ENCODE measurements around the gene SLC37A1. TPM values are rescaled to one million over a fixed set of nuclear protein-coding genes. Genes with fewer than 3 reads are reported as not detected.

Gene SLC37A1
- total and polyA plus RNA-seq, 9 donors: 2.2 to 6.9 (median 2.9) TPM

- Histone ChIP-seq H3K4me1 (ENCODE audit: control insufficient read depth, insufficient read depth, low read length) (peaks cover 14% of the 10 kb centered on the region), H3K4me3 (ENCODE audit: low read length) (no peak overlapping the region), H3K9me3 (replicated peaks; ENCODE audit: control insufficient read depth, low read depth, low read length) (no peaks in the 10 kb centered on the region), H3K27me3 (ENCODE audit: control insufficient read depth, insufficient read depth, low read length) (peaks cover 4% of the 10 kb centered on the region), H3K36me3 (ENCODE audit: control insufficient read depth, insufficient read depth, low read length) (no peaks in the 10 kb centered on the region), H3K27ac (ENCODE audit: low read length) (no peak overlapping the region)
- DNase-seq: no peak
- 84% methylated on average over 4 of the region's 13 CpGs for WGBS (ENCODE audit: insufficient coverage)
Measured at GRCh38 chr21:42493109-42494060, 20.3 kb upstream of the SLC37A1 start.

- 85% methylated on average over 4 of the region's 5 CpGs for WGBS (ENCODE audit: insufficient coverage)
- H3K27ac ChIP-seq (ENCODE audit: low read length): no peak overlapping the region
- no peaks in the 10 kb centered on the region for H3K9me3 ChIP-seq (replicated peaks; ENCODE audit: control insufficient read depth, low read depth, low read length)
- H3K4me3 ChIP-seq (ENCODE audit: low read length): no peak overlapping the region
- H3K4me1 ChIP-seq (ENCODE audit: control insufficient read depth, insufficient read depth, low read length): peaks cover 14% of the 10 kb centered on the region
- DNase-seq: no peak
- peaks cover 4% of the 10 kb centered on the region for H3K27me3 ChIP-seq (ENCODE audit: control insufficient read depth, insufficient read depth, low read length)
- H3K36me3 ChIP-seq (ENCODE audit: control insufficient read depth, insufficient read depth, low read length): no peaks in the 10 kb centered on the region
Measured at GRCh38 chr21:42495027-42495426, 18.6 kb upstream of the SLC37A1 start.

GRCh38 chr21:42495765-42496119 lies 17.9 kb upstream of the SLC37A1 start:
- Histone ChIP-seq H3K36me3 (ENCODE audit: control insufficient read depth, insufficient read depth, low read length) (no peaks in the 10 kb centered on the region), H3K27me3 (ENCODE audit: control insufficient read depth, insufficient read depth, low read length) (peaks cover 4% of the 10 kb centered on the region), H3K4me1 (ENCODE audit: control insufficient read depth, insufficient read depth, low read length) (peaks cover 14% of the 10 kb centered on the region), H3K9me3 (replicated peaks; ENCODE audit: control insufficient read depth, low read depth, low read length) (no peaks in the 10 kb centered on the region), H3K27ac (ENCODE audit: low read length) (no peak overlapping the region), H3K4me3 (ENCODE audit: low read length) (peak overlapping the region; percentile 76)
- peak; percentile 47 for DNase-seq
- 0% methylated on average over 14 of the region's 18 CpGs for WGBS (ENCODE audit: insufficient coverage)

DNA sequence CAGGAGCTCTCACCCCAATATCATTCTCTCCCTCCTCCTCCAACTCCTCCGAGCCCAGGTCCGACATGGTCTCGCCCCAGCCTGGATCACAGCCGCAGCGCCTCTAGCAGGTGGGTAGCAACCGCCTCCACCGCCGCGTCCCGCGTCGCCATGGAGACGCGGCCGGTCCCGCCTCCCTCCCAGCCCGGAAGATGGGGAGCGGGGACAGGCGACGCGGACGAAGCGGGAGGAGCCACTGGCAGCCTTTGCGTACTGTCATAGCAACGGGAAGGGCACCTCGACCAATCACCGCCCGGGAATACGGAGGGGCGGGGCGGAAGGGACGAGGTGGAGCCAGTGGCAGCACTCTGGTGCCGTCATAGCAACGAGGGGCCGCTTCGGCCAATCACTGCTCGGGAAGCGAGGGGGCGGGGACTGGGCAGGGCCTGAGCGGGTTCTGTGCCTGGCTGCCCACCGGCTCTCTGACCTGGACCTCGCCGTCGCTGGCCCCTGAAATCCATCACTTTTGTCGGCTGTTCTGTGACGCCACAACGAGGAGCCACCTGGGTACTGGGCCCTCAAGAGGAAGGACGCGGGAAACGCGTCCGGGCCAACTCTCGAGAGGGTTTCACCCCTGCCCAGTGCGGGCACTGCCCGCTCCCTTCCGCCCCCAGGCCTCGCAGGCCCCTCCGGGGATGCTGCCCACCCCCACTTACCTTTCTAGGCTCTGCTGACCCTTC lies 17.4 kb upstream of the SLC37A1 start, which contains the start of gene RSPH1:
Gene RSPH1, minus strand, starts transcription at position 105 of the 719 bp plus-strand sequence. Its CDS starts 38 bp downstream, at position 67.
- 0% methylated on average over 58 of the region's 58 CpGs for WGBS (ENCODE audit: insufficient coverage)
- Histone ChIP-seq H3K9me3 (replicated peaks; ENCODE audit: control insufficient read depth, low read depth, low read length) (no peaks in the 10 kb centered on the region), H3K27me3 (ENCODE audit: control insufficient read depth, insufficient read depth, low read length) (peaks cover 4% of the 10 kb centered on the region), H3K27ac (ENCODE audit: low read length) (peak within 1 kb of the TSS; percentile 75), H3K36me3 (ENCODE audit: control insufficient read depth, insufficient read depth, low read length) (no peaks in the 10 kb centered on the region), H3K4me1 (ENCODE audit: control insufficient read depth, insufficient read depth, low read length) (peaks cover 14% of the 10 kb centered on the region), H3K4me3 (ENCODE audit: low read length) (peak within 1 kb of the TSS; percentile 76)
- peak; percentile 99 for DNase-seq

DNA sequence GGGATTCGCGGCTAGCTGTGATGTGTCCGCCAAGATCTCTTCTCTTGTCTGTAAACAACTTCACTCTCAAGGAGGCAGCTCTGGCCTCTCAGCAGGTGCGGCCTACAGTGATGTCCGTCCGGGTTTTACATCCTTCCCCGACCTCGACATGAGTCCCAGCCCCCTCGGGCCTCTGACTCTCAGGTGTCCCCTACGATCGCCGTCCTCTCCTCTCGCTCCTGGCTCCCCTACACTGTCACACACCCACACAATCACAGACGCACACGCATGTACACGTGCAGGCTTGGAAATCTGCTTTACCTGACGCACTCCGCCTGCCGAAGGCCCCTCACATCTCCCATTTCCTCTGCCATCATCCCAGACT lies 16.8 kb upstream of the SLC37A1 start:
- Histone ChIP-seq H3K27ac (ENCODE audit: low read length) (peak overlapping the region; percentile 75), H3K4me1 (ENCODE audit: control insufficient read depth, insufficient read depth, low read length) (peaks cover 14% of the 10 kb centered on the region), H3K27me3 (ENCODE audit: control insufficient read depth, insufficient read depth, low read length) (peaks cover 4% of the 10 kb centered on the region), H3K4me3 (ENCODE audit: low read length) (peak overlapping the region; percentile 76), H3K36me3 (ENCODE audit: control insufficient read depth, insufficient read depth, low read length) (no peaks in the 10 kb centered on the region), H3K9me3 (replicated peaks; ENCODE audit: control insufficient read depth, low read depth, low read length) (no peaks in the 10 kb centered on the region)
- DNase-seq: peak; percentile 54
- WGBS (ENCODE audit: insufficient coverage): 6% methylated on average over 11 of the region's 19 CpGs

- Histone ChIP-seq H3K27me3 (ENCODE audit: control insufficient read depth, insufficient read depth, low read length) (peaks cover 4% of the 10 kb centered on the region), H3K4me3 (ENCODE audit: low read length) (no peak overlapping the region), H3K4me1 (ENCODE audit: control insufficient read depth, insufficient read depth, low read length) (peaks cover 14% of the 10 kb centered on the region), H3K9me3 (replicated peaks; ENCODE audit: control insufficient read depth, low read depth, low read length) (no peaks in the 10 kb centered on the region), H3K36me3 (ENCODE audit: control insufficient read depth, insufficient read depth, low read length) (no peaks in the 10 kb centered on the region), H3K27ac (ENCODE audit: low read length) (no peak overlapping the region)
- WGBS (ENCODE audit: insufficient coverage): no CpG with 5 or more reads among the region's 5 CpGs
- no peak for DNase-seq
Measured at GRCh38 chr21:42498012-42498411, 15.6 kb upstream of the SLC37A1 start.

DNA sequence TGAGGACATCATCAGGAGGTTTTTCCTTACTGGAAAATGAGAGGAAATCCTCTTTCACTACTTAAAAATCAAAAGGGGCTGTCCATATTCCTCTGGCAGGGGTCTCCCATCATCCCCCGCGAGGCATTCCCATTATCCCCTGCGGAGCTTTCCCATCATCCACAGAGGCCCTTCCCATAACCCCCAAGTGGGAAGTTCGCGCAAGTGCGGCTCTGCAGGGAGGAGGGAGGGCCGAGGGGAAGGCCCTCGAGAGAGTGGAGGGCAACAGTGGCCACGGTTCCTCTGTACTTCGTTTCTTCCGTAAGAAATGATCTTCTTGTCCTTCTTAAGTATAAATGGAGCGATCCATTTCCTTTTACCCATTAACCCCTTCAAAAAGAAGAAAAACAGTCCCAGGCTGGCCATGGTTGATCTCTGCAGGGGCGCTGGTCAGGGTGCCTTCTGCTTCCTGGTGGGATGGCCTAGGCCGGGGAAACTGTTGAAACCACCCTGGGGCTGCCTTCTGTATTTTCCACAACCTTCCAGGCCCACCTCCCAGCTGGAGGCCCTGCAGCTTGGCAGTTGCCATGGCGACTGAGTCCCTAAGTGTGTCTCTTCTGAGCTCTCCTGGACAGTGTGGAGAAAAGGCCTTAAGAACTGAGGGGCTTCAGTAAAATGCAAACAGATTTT lies 14.1 kb upstream of the SLC37A1 start:
- no peak for DNase-seq
- Histone ChIP-seq H3K4me3 (ENCODE audit: low read length) (no peak overlapping the region), H3K27me3 (ENCODE audit: control insufficient read depth, insufficient read depth, low read length) (peaks cover 4% of the 10 kb centered on the region), H3K36me3 (ENCODE audit: control insufficient read depth, insufficient read depth, low read length) (no peaks in the 10 kb centered on the region), H3K4me1 (ENCODE audit: control insufficient read depth, insufficient read depth, low read length) (peaks cover 14% of the 10 kb centered on the region), H3K9me3 (replicated peaks; ENCODE audit: control insufficient read depth, low read depth, low read length) (no peaks in the 10 kb centered on the region), H3K27ac (ENCODE audit: low read length) (no peak overlapping the region)
- 80% methylated on average over 2 of the region's 15 CpGs for WGBS (ENCODE audit: insufficient coverage)

GRCh38 chr21:42500225-42500624 lies 13.4 kb upstream of the SLC37A1 start:
- H3K27ac ChIP-seq (ENCODE audit: low read length): no peak overlapping the region
- H3K4me1 ChIP-seq (ENCODE audit: control insufficient read depth, insufficient read depth, low read length): peaks cover 14% of the 10 kb centered on the region
- peaks cover 2% of the 10 kb centered on the region for H3K27me3 ChIP-seq (ENCODE audit: control insufficient read depth, insufficient read depth, low read length)
- no peaks in the 10 kb centered on the region for H3K36me3 ChIP-seq (ENCODE audit: control insufficient read depth, insufficient read depth, low read length)
- no peak overlapping the region for H3K4me3 ChIP-seq (ENCODE audit: low read length)
- H3K9me3 ChIP-seq (replicated peaks; ENCODE audit: control insufficient read depth, low read depth, low read length): no peaks in the 10 kb centered on the region
- 83% methylated on average over 1 of the region's 4 CpGs for WGBS (ENCODE audit: insufficient coverage)
- DNase-seq: no peak

GRCh38 chr21:42500736-42501135 lies 12.9 kb upstream of the SLC37A1 start:
- DNase-seq: no peak
- Histone ChIP-seq H3K27ac (ENCODE audit: low read length) (no peak overlapping the region), H3K27me3 (ENCODE audit: control insufficient read depth, insufficient read depth, low read length) (peaks cover 3% of the 10 kb centered on the region), H3K9me3 (replicated peaks; ENCODE audit: control insufficient read depth, low read depth, low read length) (no peaks in the 10 kb centered on the region), H3K36me3 (ENCODE audit: control insufficient read depth, insufficient read depth, low read length) (no peaks in the 10 kb centered on the region), H3K4me1 (ENCODE audit: control insufficient read depth, insufficient read depth, low read length) (peaks cover 9% of the 10 kb centered on the region), H3K4me3 (ENCODE audit: low read length) (no peak overlapping the region)
- WGBS (ENCODE audit: insufficient coverage): 88% methylated on average over 3 of the region's 5 CpGs

DNA sequence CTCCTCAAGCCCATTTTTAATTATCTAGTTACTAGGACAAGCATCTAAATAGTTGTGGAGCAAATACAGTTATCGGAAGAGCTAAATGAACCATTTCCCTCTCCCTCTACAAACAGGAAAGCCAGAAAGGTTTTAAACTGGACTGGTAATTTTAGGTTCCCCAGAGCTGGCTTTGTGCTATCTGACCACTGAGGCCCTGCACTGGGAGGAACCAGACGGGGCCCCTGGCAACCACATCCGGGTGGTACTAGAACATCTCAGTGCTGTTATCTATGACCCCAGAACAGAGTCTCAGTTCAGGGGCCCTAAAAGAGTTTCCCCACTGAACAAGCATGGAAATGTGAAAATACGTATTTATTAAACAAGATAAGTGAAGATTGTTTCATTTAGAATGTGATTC lies 9.9 kb upstream of the SLC37A1 start:
- no peak overlapping the region for H3K4me3 ChIP-seq (ENCODE audit: low read length)
- peaks cover 3% of the 10 kb centered on the region for H3K27me3 ChIP-seq (ENCODE audit: control insufficient read depth, insufficient read depth, low read length)
- no peaks in the 10 kb centered on the region for H3K4me1 ChIP-seq (ENCODE audit: control insufficient read depth, insufficient read depth, low read length)
- no peak overlapping the region for H3K27ac ChIP-seq (ENCODE audit: low read length)
- H3K9me3 ChIP-seq (replicated peaks; ENCODE audit: control insufficient read depth, low read depth, low read length): no peaks in the 10 kb centered on the region
- no peak for DNase-seq
- no peaks in the 10 kb centered on the region for H3K36me3 ChIP-seq (ENCODE audit: control insufficient read depth, insufficient read depth, low read length)
- 71% methylated on average over 2 of the region's 4 CpGs for WGBS (ENCODE audit: insufficient coverage)

All from muscle of leg (tissue), 11 donors.